ENCODE results near the gene KIF3C.

DNA sequence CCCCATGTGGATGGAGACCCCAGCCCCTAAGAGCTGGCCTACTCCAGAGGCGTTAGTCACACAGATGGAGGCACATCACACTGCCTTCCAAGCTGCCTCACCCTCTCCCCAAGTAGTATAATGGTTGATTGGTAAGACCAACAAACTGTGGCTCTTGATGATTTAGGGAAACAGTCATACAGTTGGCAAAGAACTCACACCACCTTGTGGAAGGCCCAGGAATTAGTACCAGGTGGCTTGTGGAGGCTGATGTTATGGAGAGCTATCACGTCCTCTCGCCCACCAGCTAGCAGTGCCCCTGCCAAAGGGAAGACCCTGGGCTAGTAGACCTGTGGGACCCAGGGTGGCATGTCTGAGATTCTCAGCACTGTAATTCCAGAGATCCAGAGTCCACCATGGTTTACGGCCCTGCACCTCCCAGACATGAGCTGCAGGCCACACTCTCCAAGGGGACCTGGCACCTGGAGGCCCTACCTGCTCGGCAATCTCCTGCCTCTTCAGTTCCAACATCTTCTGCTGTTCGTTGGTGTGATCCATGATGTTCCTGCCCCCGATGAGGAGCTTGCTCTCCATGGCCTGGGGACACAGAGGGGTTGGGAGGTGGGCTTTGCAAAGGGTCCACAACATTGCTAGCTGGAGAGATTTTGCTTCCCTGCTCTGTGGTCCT is 26.3 kb downstream of the KIF3C start:
- TF ChIP-seq, protein P1, sequence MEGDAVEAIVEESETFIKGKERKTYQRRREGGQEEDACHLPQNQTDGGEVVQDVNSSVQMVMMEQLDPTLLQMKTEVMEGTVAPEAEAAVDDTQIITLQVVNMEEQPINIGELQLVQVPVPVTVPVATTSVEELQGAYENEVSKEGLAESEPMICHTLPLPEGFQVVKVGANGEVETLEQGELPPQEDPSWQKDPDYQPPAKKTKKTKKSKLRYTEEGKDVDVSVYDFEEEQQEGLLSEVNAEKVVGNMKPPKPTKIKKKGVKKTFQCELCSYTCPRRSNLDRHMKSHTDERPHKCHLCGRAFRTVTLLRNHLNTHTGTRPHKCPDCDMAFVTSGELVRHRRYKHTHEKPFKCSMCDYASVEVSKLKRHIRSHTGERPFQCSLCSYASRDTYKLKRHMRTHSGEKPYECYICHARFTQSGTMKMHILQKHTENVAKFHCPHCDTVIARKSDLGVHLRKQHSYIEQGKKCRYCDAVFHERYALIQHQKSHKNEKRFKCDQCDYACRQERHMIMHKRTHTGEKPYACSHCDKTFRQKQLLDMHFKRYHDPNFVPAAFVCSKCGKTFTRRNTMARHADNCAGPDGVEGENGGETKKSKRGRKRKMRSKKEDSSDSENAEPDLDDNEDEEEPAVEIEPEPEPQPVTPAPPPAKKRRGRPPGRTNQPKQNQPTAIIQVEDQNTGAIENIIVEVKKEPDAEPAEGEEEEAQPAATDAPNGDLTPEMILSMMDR (IDR thresholded peaks at IDR 0.05; ENCODE audit: poor library complexity), result no peak
- TF ChIP-seq EZH2 (IDR thresholded peaks at IDR 0.05; ENCODE audit: borderline replicate concordance) (no peak), EZH2phosphoT487 (IDR thresholded peaks at IDR 0.05; ENCODE audit: low read depth, severe bottlenecking, unreplicated experiment) (no peak)

Measured in hepatocyte (in vitro differentiated cells).